ENCODE results near the gene PLEKHH2. TPM values are rescaled to one million over a fixed set of nuclear protein-coding genes. Genes with fewer than 3 reads are reported as not detected.

Gene PLEKHH2
- total and polyA plus RNA-seq, 2 donors, result 7.0 to 53.6 TPM

- under 1% methylated on average over 31 of the region's 31 CpGs for WGBS
- no peaks in the 10 kb centered on the region for H3K36me3 ChIP-seq (ENCODE audit: insufficient read depth)
- no peaks in the 10 kb centered on the region for H3K4me1 ChIP-seq (ENCODE audit: insufficient read depth)
- H3K27ac ChIP-seq (ENCODE audit: low read depth), result peak within 1 kb of the TSS; percentile 75
- peak within 1 kb of the TSS; percentile 72 for H3K4me3 ChIP-seq (ENCODE audit: low read depth, low read length)
- peak; percentile 86 for DNase-seq (ENCODE audit: extremely low spot score)
Measured at GRCh38 chr2:43773876-43774613, 137.0 kb downstream of the PLEKHH2 start, which contains the start of gene DYNC2LI1. Gene DYNC2LI1, plus strand, starts transcription at chr2:43774039. Its CDS starts 100 bp downstream, at chr2:43774139.

- H3K27ac ChIP-seq (ENCODE audit: low read depth), result no peak overlapping the region
- 30% methylated on average over 7 of the region's 7 CpGs for WGBS
- DNase-seq (ENCODE audit: extremely low spot score), result no peak
Measured at GRCh38 chr2:43774617-43775016, 137.6 kb downstream of the PLEKHH2 start.

GRCh38 chr2:43776324-43776723 is 139.3 kb downstream of the PLEKHH2 start:
- 68% methylated on average over 1 of the region's 1 CpG for WGBS
- Histone ChIP-seq H3K4me3 (ENCODE audit: low read depth, low read length) (no peak overlapping the region), H3K36me3 (ENCODE audit: insufficient read depth) (no peaks in the 10 kb centered on the region), H3K4me1 (ENCODE audit: insufficient read depth) (no peaks in the 10 kb centered on the region), H3K27ac (ENCODE audit: low read depth) (no peak overlapping the region)
- DNase-seq (ENCODE audit: extremely low spot score), result no peak

More at GRCh38 chr2:43774617-43775016, 137.6 kb downstream of the PLEKHH2 start:
- Histone ChIP-seq H3K36me3 (ENCODE audit: insufficient read depth) (no peaks in the 10 kb centered on the region), H3K4me1 (ENCODE audit: insufficient read depth) (no peaks in the 10 kb centered on the region), H3K4me3 (ENCODE audit: low read depth, low read length) (peak overlapping the region; percentile 72)

GRCh38 chr2:43777306-43777926 is 140.4 kb downstream of the PLEKHH2 start:
- Histone ChIP-seq H3K4me1 (ENCODE audit: insufficient read depth) (no peaks in the 10 kb centered on the region), H3K4me3 (ENCODE audit: low read depth, low read length) (no peak overlapping the region), H3K27ac (ENCODE audit: low read depth) (no peak overlapping the region), H3K36me3 (ENCODE audit: insufficient read depth) (no peaks in the 10 kb centered on the region)
- 96% methylated on average over 8 of the region's 8 CpGs for WGBS
- no peak for DNase-seq (ENCODE audit: extremely low spot score)

- WGBS, result 88% methylated on average over 8 of the region's 8 CpGs
- H3K27ac ChIP-seq (ENCODE audit: low read depth), result no peak overlapping the region
- no peaks in the 10 kb centered on the region for H3K36me3 ChIP-seq (ENCODE audit: insufficient read depth)
- no peaks in the 10 kb centered on the region for H3K4me1 ChIP-seq (ENCODE audit: insufficient read depth)
- no peak for DNase-seq (ENCODE audit: extremely low spot score)
- no peak overlapping the region for H3K4me3 ChIP-seq (ENCODE audit: low read depth, low read length)
Measured at GRCh38 chr2:43778233-43778632, 141.2 kb downstream of the PLEKHH2 start.

- no peak overlapping the region for H3K27ac ChIP-seq (ENCODE audit: low read depth)
- H3K4me1 ChIP-seq (ENCODE audit: insufficient read depth), result no peaks in the 10 kb centered on the region
- H3K36me3 ChIP-seq (ENCODE audit: insufficient read depth), result no peaks in the 10 kb centered on the region
- H3K4me3 ChIP-seq (ENCODE audit: low read depth, low read length), result no peak overlapping the region
- DNase-seq (ENCODE audit: extremely low spot score), result no peak
Measured at GRCh38 chr2:43787895-43788294, 150.8 kb downstream of the PLEKHH2 start.

GRCh38 chr2:43788646-43789045 is 151.6 kb downstream of the PLEKHH2 start:
- Histone ChIP-seq H3K27ac (ENCODE audit: low read depth) (no peak overlapping the region), H3K4me1 (ENCODE audit: insufficient read depth) (no peaks in the 10 kb centered on the region), H3K4me3 (ENCODE audit: low read depth, low read length) (no peak overlapping the region), H3K36me3 (ENCODE audit: insufficient read depth) (no peaks in the 10 kb centered on the region)
- no peak for DNase-seq (ENCODE audit: extremely low spot score)
- WGBS, result 98% methylated on average over 1 of the region's 1 CpG

- DNase-seq (ENCODE audit: extremely low spot score), result no peak
- H3K4me1 ChIP-seq (ENCODE audit: insufficient read depth), result no peaks in the 10 kb centered on the region
- 80% methylated on average over 5 of the region's 5 CpGs for WGBS
Measured at GRCh38 chr2:43790147-43790546, 153.1 kb downstream of the PLEKHH2 start.

GRCh38 chr2:43791035-43791765 is 154.1 kb downstream of the PLEKHH2 start:
- H3K36me3 ChIP-seq (ENCODE audit: insufficient read depth), result no peaks in the 10 kb centered on the region
- no peak for DNase-seq (ENCODE audit: extremely low spot score)
- no peaks in the 10 kb centered on the region for H3K4me1 ChIP-seq (ENCODE audit: insufficient read depth)
- no peak overlapping the region for H3K4me3 ChIP-seq (ENCODE audit: low read depth, low read length)
- no peak overlapping the region for H3K27ac ChIP-seq (ENCODE audit: low read depth)
- 97% methylated on average over 2 of the region's 2 CpGs for WGBS

More at GRCh38 chr2:43790147-43790546, 153.1 kb downstream of the PLEKHH2 start:
- H3K27ac ChIP-seq (ENCODE audit: low read depth), result no peak overlapping the region
- H3K4me3 ChIP-seq (ENCODE audit: low read depth, low read length), result no peak overlapping the region
- H3K36me3 ChIP-seq (ENCODE audit: insufficient read depth), result no peaks in the 10 kb centered on the region

GRCh38 chr2:43792653-43793052 is 155.6 kb downstream of the PLEKHH2 start:
- Histone ChIP-seq H3K27ac (ENCODE audit: low read depth) (no peak overlapping the region), H3K4me1 (ENCODE audit: insufficient read depth) (no peaks in the 10 kb centered on the region), H3K4me3 (ENCODE audit: low read depth, low read length) (no peak overlapping the region), H3K36me3 (ENCODE audit: insufficient read depth) (no peaks in the 10 kb centered on the region)
- DNase-seq (ENCODE audit: extremely low spot score), result no peak
- 63% methylated on average over 3 of the region's 3 CpGs for WGBS

GRCh38 chr2:43794956-43795355 is 157.9 kb downstream of the PLEKHH2 start:
- no peak overlapping the region for H3K4me3 ChIP-seq (ENCODE audit: low read depth, low read length)
- 94% methylated on average over 9 of the region's 9 CpGs for WGBS
- no peak overlapping the region for H3K27ac ChIP-seq (ENCODE audit: low read depth)
- H3K4me1 ChIP-seq (ENCODE audit: insufficient read depth), result no peaks in the 10 kb centered on the region
- H3K36me3 ChIP-seq (ENCODE audit: insufficient read depth), result no peaks in the 10 kb centered on the region
- no peak for DNase-seq (ENCODE audit: extremely low spot score)

GRCh38 chr2:43796206-43796605 is 159.1 kb downstream of the PLEKHH2 start:
- Histone ChIP-seq H3K4me3 (ENCODE audit: low read depth, low read length) (no peak overlapping the region), H3K36me3 (ENCODE audit: insufficient read depth) (no peaks in the 10 kb centered on the region), H3K4me1 (ENCODE audit: insufficient read depth) (no peaks in the 10 kb centered on the region), H3K27ac (ENCODE audit: low read depth) (no peak overlapping the region)
- DNase-seq (ENCODE audit: extremely low spot score), result no peak
- WGBS, result 76% methylated on average over 1 of the region's 1 CpG

GRCh38 chr2:43798300-43798699 is 161.2 kb downstream of the PLEKHH2 start:
- Histone ChIP-seq H3K27ac (ENCODE audit: low read depth) (no peak overlapping the region), H3K4me1 (ENCODE audit: insufficient read depth) (no peaks in the 10 kb centered on the region), H3K36me3 (ENCODE audit: insufficient read depth) (no peaks in the 10 kb centered on the region), H3K4me3 (ENCODE audit: low read depth, low read length) (no peak overlapping the region)
- 79% methylated on average over 4 of the region's 4 CpGs for whole genome bisulfite sequencing
- no peak for DNase-seq (ENCODE audit: extremely low spot score)

- DNase-seq (ENCODE audit: extremely low spot score), result no peak
- Histone ChIP-seq H3K4me3 (ENCODE audit: low read depth, low read length) (no peak overlapping the region), H3K27ac (ENCODE audit: low read depth) (no peak overlapping the region), H3K36me3 (ENCODE audit: insufficient read depth) (no peaks in the 10 kb centered on the region), H3K4me1 (ENCODE audit: insufficient read depth) (no peaks in the 10 kb centered on the region)
Measured at GRCh38 chr2:43800894-43801293, 163.8 kb downstream of the PLEKHH2 start.

Data from urinary bladder (tissue), 4 donors.